Measurements from ENCODE around the gene AGBL1. TPM values are rescaled to one million over a fixed set of nuclear protein-coding genes. Genes with fewer than 3 reads are reported as not detected.
"Not testable (repeated sequence)": the region's sequence is repeated elsewhere in the genome, so short reads cannot be mapped to it uniquely, and the experiment has no call there.

Gene AGBL1
- total RNA-seq, 1 experiment from 2014 or later: not detected

DNA sequence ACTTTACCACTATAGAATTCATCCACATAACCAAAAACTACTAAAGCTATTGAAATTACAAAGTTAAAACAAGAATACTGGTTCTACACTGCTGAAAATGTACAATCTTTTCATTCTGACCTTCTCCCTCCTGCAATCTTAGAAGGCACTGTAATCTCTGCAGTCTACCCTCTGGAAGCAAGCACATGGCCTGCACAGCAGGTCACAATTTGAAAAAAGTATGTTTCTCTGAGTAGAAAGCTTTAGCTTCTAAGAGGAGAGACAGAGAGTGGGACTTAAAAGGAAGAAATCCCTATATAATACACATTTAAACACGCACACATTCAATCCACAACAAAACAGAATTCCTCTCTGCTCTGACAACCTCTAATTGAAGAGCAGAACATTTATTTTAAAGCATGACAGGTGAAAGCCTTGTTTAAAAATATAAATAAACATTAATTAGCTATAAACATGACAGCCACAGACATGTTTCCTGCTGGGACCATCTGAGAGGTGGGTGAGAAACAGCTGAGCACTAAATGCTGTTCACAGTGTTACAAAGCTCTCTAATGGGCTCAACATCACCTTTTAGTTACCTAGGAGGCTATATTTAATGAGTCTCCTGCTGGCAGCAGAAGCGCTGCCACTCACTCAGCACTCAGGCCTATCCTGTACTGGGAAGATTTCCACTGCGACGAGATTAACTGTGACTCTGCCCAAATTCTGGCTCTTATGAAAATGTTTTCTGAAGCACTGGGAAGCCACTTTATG is 447.4 kb downstream of the AGBL1 start:
- Histone ChIP-seq H3F3A (ENCODE audit: insufficient read depth, low read depth) (no peaks in the 10 kb centered on the region), H3K79me2 (ENCODE audit: low read depth) (no peaks in the 10 kb centered on the region), H3K27ac (no peak overlapping the region), H3K9me3 (ENCODE audit: insufficient read depth, low read depth) (no peaks in the 10 kb centered on the region), H3K4me1 (replicated peaks; ENCODE audit: insufficient read depth) (no peaks in the 10 kb centered on the region), H3K36me3 (ENCODE audit: low read depth) (no peaks in the 10 kb centered on the region), H2AFZ (no peak overlapping the region), H3K4me2 (no peak overlapping the region), H3K4me3 (no peak overlapping the region), H4K20me1 (ENCODE audit: insufficient read depth) (no peaks in the 10 kb centered on the region), H3K27me3 (ENCODE audit: insufficient read depth, low read depth) (no peaks in the 10 kb centered on the region), H3K9me2 (ENCODE audit: insufficient read depth) (no peaks in the 10 kb centered on the region)
- TF ChIP-seq, protein P1, sequence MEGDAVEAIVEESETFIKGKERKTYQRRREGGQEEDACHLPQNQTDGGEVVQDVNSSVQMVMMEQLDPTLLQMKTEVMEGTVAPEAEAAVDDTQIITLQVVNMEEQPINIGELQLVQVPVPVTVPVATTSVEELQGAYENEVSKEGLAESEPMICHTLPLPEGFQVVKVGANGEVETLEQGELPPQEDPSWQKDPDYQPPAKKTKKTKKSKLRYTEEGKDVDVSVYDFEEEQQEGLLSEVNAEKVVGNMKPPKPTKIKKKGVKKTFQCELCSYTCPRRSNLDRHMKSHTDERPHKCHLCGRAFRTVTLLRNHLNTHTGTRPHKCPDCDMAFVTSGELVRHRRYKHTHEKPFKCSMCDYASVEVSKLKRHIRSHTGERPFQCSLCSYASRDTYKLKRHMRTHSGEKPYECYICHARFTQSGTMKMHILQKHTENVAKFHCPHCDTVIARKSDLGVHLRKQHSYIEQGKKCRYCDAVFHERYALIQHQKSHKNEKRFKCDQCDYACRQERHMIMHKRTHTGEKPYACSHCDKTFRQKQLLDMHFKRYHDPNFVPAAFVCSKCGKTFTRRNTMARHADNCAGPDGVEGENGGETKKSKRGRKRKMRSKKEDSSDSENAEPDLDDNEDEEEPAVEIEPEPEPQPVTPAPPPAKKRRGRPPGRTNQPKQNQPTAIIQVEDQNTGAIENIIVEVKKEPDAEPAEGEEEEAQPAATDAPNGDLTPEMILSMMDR (conservative IDR thresholded peaks at IDR 0.05): no peak
- no peak for TF ChIP-seq EZH2 (IDR thresholded peaks at IDR 0.05; ENCODE audit: low read depth)
- intact Hi-C loops (cut with micrococcal nuclease; ENCODE audit: unreplicated experiment): no loop called here
- CTCF ChIA-PET: no interaction called here
- POLR2A ChIA-PET (ENCODE audit: unreplicated experiment): no interaction called here
- BruUV-seq (replicated peaks): no TSS peak
- DNase-seq: no peak

DNA sequence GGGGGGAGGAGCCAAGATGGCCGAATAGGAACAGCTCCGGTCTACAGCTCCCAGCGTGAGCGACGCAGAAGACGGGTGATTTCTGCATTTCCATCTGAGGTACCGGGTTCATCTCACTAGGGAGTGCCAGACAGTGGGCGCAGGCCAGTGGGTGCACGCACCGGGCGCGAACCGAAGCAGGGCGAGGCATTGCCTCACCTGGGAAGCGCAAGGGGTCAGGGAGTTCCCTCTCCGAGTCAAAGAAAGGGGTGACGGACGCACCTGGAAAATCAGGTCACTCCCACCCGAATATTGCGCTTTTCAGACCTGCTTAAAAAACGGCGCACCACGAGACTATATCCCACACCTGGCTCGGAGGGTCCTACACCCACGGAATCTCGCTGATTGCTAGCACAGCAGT is 448.4 kb downstream of the AGBL1 start:
- H3K4me1 ChIP-seq (replicated peaks; ENCODE audit: insufficient read depth); POLR2A ChIA-PET (ENCODE audit: unreplicated experiment); BruUV-seq (replicated peaks); H3K4me2 ChIP-seq; H3K79me2 ChIP-seq (ENCODE audit: low read depth); H3K9me2 ChIP-seq (ENCODE audit: insufficient read depth); H2AFZ ChIP-seq; H3K36me3 ChIP-seq (ENCODE audit: low read depth); H4K20me1 ChIP-seq (ENCODE audit: insufficient read depth); H3K4me3 ChIP-seq; H3K27me3 ChIP-seq (ENCODE audit: insufficient read depth, low read depth); DNase-seq; H3K9me3 ChIP-seq (ENCODE audit: insufficient read depth, low read depth); CTCF ChIA-PET; H3K27ac ChIP-seq; H3F3A ChIP-seq (ENCODE audit: insufficient read depth, low read depth); intact Hi-C loops (cut with micrococcal nuclease; ENCODE audit: unreplicated experiment): not testable (repeated sequence)

DNA sequence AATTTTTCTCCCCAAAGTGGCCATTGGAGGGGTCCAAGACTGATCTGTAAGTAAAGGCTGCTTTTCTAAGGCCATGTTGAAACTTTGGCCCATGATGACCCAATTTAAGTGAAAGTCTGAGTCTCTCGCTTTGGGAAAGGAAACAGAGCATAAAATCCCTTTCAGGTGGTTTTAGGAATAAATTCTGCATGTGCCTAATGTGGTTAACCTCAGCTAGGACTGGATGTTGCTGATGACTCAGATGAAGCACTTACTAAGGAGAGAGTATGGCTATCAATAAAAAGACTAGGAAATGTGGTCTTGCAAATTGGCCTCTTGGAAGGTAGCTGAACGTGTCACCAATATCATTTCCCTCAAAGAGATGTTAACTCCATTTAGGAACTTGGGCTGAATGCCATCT is 458.5 kb downstream of the AGBL1 start:
- intact Hi-C loops (cut with micrococcal nuclease; ENCODE audit: unreplicated experiment): no loop called here
- H4K20me1 ChIP-seq (ENCODE audit: insufficient read depth): no peaks in the 10 kb centered on the region
- no TSS peak for BruUV-seq (replicated peaks)
- H3K36me3 ChIP-seq (ENCODE audit: low read depth): no peaks in the 10 kb centered on the region
- ChIA-PET POLR2A (ENCODE audit: unreplicated experiment) (no interaction called here), CTCF (no interaction called here)
- no peak for TF ChIP-seq EZH2 (IDR thresholded peaks at IDR 0.05; ENCODE audit: low read depth)
- no peaks in the 10 kb centered on the region for H3K4me1 ChIP-seq (replicated peaks; ENCODE audit: insufficient read depth)
- H3K79me2 ChIP-seq (ENCODE audit: low read depth): no peaks in the 10 kb centered on the region
- no peak overlapping the region for H3K4me3 ChIP-seq
- no peak overlapping the region for H2AFZ ChIP-seq
- no peaks in the 10 kb centered on the region for H3K9me3 ChIP-seq (ENCODE audit: insufficient read depth, low read depth)
- H3K27me3 ChIP-seq (ENCODE audit: insufficient read depth, low read depth): no peaks in the 10 kb centered on the region
- H3F3A ChIP-seq (ENCODE audit: insufficient read depth, low read depth): no peaks in the 10 kb centered on the region
- no peak for DNase-seq
- H3K4me2 ChIP-seq: no peak overlapping the region
- H3K9me2 ChIP-seq (ENCODE audit: insufficient read depth): no peaks in the 10 kb centered on the region
- no peak overlapping the region for H3K27ac ChIP-seq

DNA sequence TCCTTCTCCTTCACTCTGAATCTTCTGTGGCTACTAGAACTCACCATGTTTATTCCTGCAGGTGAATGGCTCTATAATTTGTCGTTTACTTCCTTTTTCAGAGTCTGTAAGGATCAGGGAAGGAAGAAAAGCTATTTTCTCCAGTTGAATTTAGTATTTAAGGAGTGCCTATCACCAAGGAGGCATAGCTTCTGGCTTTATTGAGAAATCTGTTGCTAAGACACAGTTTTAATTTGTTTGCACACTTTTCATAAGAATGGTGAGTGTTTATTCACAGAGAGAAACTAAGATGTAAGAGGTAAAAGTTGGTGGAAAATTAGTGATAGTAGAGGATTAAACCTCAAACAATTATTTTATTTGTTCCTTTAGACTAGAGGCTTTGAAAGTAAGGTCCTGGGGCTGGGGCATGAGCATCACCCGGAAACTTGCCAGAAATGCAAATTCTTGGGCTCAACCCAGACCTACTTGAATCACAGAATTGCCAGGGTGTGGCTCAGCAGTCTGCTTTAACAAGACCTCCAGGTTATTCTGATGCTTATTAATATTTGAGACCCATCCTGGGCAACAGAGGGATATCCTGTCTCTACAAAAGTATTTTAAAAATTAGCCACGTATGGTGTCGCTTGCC is 461.3 kb downstream of the AGBL1 start:
- DNase-seq: no peak
- no peaks in the 10 kb centered on the region for H3K27me3 ChIP-seq (ENCODE audit: insufficient read depth, low read depth)
- H3K27ac ChIP-seq: no peak overlapping the region
- no peaks in the 10 kb centered on the region for H4K20me1 ChIP-seq (ENCODE audit: insufficient read depth)
- intact Hi-C loops (cut with micrococcal nuclease; ENCODE audit: unreplicated experiment): no loop called here
- ChIA-PET POLR2A (ENCODE audit: unreplicated experiment) (no interaction called here), CTCF (no interaction called here)
- no peaks in the 10 kb centered on the region for H3K9me2 ChIP-seq (ENCODE audit: insufficient read depth)
- no peaks in the 10 kb centered on the region for H3K4me1 ChIP-seq (replicated peaks; ENCODE audit: insufficient read depth)
- TF ChIP-seq EZH2 (IDR thresholded peaks at IDR 0.05; ENCODE audit: low read depth): no peak
- TF ChIP-seq, protein P1 (conservative IDR thresholded peaks at IDR 0.05): no peak
- H3K79me2 ChIP-seq (ENCODE audit: low read depth): no peaks in the 10 kb centered on the region
- no peaks in the 10 kb centered on the region for H3F3A ChIP-seq (ENCODE audit: insufficient read depth, low read depth)
- no TSS peak for BruUV-seq (replicated peaks)
- H3K4me3 ChIP-seq: no peak overlapping the region
- H3K9me3 ChIP-seq (ENCODE audit: insufficient read depth, low read depth): no peaks in the 10 kb centered on the region
- no peak overlapping the region for H2AFZ ChIP-seq
- no peak overlapping the region for H3K4me2 ChIP-seq
- H3K36me3 ChIP-seq (ENCODE audit: low read depth): no peaks in the 10 kb centered on the region

Measured in PC-9 (cell line).